ENCODE results near the gene NHEJ1. TPM values are rescaled to one million over a fixed set of nuclear protein-coding genes. Genes with fewer than 3 reads are reported as not detected.
A peak's percentile ranks its signal among the peaks of the same experiment; 100 is the strongest.

NHEJ1 gene
- total and polyA plus RNA-seq, 2 of the 13 experiments (the other 11 are each of a cell fraction or from before 2014, with no cell fraction given): 30.0 to 30.7 TPM

DNA sequence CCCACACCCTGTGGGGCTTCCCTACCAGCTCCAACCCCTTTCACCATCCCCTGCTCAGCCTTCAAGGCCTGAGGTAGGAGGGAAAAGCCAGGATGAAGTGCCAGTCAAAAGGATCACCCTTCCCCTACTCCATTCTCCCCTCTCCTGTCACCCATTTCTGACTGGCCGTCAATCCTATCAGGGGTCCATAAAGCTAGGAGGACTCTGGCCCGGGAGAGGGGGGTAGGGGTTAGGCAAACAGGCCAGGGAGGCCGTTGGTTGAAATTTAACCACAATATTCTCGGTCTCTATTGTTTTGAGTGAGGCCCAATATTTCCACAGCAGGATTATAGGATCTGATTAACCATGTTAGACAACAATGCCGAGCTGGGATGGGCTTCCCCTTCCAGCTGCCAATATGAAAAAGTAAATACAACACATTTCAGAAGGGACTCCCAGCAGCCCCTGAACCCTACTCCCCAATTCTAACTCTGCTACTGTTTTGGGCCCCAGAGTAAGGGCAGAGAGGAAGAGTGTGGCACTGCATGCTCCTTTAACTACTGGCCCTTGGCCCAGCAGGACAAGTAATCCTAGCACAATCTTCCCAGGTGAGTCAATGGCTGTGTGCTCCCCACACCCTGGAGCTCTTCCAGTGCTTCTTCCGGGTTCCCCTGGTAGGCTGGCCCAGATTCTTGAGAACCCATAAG is 89.3 kb downstream of the NHEJ1 start (continued):
- TF ChIP-seq, protein P1, sequence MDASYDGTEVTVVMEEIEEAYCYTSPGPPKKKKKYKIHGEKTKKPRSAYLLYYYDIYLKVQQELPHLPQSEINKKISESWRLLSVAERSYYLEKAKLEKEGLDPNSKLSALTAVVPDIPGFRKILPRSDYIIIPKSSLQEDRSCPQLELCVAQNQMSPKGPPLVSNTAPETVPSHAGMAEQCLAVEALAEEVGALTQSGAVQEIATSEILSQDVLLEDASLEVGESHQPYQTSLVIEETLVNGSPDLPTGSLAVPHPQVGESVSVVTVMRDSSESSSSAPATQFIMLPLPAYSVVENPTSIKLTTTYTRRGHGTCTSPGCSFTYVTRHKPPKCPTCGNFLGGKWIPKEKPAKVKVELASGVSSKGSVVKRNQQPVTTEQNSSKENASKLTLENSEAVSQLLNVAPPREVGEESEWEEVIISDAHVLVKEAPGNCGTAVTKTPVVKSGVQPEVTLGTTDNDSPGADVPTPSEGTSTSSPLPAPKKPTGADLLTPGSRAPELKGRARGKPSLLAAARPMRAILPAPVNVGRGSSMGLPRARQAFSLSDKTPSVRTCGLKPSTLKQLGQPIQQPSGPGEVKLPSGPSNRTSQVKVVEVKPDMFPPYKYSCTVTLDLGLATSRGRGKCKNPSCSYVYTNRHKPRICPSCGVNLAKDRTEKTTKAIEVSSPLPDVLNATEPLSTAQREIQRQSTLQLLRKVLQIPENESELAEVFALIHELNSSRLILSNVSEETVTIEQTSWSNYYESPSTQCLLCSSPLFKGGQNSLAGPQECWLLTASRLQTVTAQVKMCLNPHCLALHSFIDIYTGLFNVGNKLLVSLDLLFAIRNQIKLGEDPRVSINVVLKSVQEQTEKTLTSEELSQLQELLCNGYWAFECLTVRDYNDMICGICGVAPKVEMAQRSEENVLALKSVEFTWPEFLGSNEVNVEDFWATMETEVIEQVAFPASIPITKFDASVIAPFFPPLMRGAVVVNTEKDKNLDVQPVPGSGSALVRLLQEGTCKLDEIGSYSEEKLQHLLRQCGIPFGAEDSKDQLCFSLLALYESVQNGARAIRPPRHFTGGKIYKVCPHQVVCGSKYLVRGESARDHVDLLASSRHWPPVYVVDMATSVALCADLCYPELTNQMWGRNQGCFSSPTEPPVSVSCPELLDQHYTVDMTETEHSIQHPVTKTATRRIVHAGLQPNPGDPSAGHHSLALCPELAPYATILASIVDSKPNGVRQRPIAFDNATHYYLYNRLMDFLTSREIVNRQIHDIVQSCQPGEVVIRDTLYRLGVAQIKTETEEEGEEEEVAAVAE (CRISPR knock-in tag; IDR thresholded peaks at IDR 0.05; ENCODE audit: borderline replicate concordance): peak; percentile 66; the same call in 1 of the 2 replicates
- TF ChIP-seq ZNF468 (CRISPR knock-in tag; IDR thresholded peaks at IDR 0.05) (no peak), MEIS1 (CRISPR knock-in tag; IDR thresholded peaks at IDR 0.05; ENCODE audit: borderline replicate concordance) (peak; percentile 94; the same call in 1 of the 2 replicates), PHF20 (CRISPR knock-in tag; IDR thresholded peaks at IDR 0.05) (0 out of 2 replicates have a peak, but pooled peaks have one; percentile 32), SIX4 (CRISPR knock-in tag; IDR thresholded peaks at IDR 0.05) (no peak), EHMT2 (IDR thresholded peaks at IDR 0.05; ENCODE audit: borderline replicate concordance, low read depth, low read length) (peak; percentile 74; the same call in 1 of the 2 replicates), ZNF451 (CRISPR knock-in tag; IDR thresholded peaks at IDR 0.05) (peak; percentile 50; the same call in 1 of the 2 replicates), U2AF1 (optimal IDR thresholded peaks at IDR 0.05; ENCODE audit: low read depth, low read length) (peak; percentile 61), HIVEP1 (CRISPR knock-in tag; IDR thresholded peaks at IDR 0.05) (peak; percentile 79; the same call in 1 of the 2 replicates), ZNF580 (CRISPR knock-in tag; IDR thresholded peaks at IDR 0.05; ENCODE audit: borderline replicate concordance, low read depth) (0 out of 2 replicates have a peak, but pooled peaks have one; percentile 66), TERF1 (CRISPR knock-in tag; IDR thresholded peaks at IDR 0.05) (no peak), ZNF460 (CRISPR knock-in tag; IDR thresholded peaks at IDR 0.05; ENCODE audit: borderline replicate concordance) (peak; percentile 26; the same call in 1 of the 2 replicates), ZNF232 (CRISPR knock-in tag; IDR thresholded peaks at IDR 0.05; ENCODE audit: borderline replicate concordance) (peak; percentile 61; the same call in 1 of the 2 replicates), PBX2 (CRISPR knock-in tag; IDR thresholded peaks at IDR 0.05) (peak; percentile 74), ZNF546 (CRISPR knock-in tag; conservative IDR thresholded peaks at IDR 0.05) (0 out of 2 replicates have a peak, but pooled peaks have one; percentile 54)
- TF ChIP-seq, protein P2, sequence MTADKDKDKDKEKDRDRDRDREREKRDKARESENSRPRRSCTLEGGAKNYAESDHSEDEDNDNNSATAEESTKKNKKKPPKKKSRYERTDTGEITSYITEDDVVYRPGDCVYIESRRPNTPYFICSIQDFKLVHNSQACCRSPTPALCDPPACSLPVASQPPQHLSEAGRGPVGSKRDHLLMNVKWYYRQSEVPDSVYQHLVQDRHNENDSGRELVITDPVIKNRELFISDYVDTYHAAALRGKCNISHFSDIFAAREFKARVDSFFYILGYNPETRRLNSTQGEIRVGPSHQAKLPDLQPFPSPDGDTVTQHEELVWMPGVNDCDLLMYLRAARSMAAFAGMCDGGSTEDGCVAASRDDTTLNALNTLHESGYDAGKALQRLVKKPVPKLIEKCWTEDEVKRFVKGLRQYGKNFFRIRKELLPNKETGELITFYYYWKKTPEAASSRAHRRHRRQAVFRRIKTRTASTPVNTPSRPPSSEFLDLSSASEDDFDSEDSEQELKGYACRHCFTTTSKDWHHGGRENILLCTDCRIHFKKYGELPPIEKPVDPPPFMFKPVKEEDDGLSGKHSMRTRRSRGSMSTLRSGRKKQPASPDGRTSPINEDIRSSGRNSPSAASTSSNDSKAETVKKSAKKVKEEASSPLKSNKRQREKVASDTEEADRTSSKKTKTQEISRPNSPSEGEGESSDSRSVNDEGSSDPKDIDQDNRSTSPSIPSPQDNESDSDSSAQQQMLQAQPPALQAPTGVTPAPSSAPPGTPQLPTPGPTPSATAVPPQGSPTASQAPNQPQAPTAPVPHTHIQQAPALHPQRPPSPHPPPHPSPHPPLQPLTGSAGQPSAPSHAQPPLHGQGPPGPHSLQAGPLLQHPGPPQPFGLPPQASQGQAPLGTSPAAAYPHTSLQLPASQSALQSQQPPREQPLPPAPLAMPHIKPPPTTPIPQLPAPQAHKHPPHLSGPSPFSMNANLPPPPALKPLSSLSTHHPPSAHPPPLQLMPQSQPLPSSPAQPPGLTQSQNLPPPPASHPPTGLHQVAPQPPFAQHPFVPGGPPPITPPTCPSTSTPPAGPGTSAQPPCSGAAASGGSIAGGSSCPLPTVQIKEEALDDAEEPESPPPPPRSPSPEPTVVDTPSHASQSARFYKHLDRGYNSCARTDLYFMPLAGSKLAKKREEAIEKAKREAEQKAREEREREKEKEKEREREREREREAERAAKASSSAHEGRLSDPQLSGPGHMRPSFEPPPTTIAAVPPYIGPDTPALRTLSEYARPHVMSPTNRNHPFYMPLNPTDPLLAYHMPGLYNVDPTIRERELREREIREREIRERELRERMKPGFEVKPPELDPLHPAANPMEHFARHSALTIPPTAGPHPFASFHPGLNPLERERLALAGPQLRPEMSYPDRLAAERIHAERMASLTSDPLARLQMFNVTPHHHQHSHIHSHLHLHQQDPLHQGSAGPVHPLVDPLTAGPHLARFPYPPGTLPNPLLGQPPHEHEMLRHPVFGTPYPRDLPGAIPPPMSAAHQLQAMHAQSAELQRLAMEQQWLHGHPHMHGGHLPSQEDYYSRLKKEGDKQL (CRISPR knock-in tag; IDR thresholded peaks at IDR 0.05; ENCODE audit: low read depth): peak; percentile 95

All from HepG2 (cell line).